GM10248 (cell line): ENCODE results near the gene MICU1.
"Not testable (repeated sequence)": the region's sequence is repeated elsewhere in the genome, so short reads cannot be mapped to it uniquely, and the experiment has no call there.

Source experiments
- CTCF ChIA-PET: fragments of 300-600 bp; sonication (Branson Sonifier 250); formaldehyde crosslinking; extraction: SDS; loops from one replicate; lab custom pipeline; 2021; ENCODE audit warnings: antibody characterized with exemption; lab: Yijun Ruan, JAX
- POLR2A ChIA-PET: fragments of 350-650 bp; sonication (Branson Sonifier 250); formaldehyde crosslinking; extraction: SDS; loops from one replicate; lab custom pipeline; 2020; ENCODE audit warnings: antibody characterized with exemption; lab: Yijun Ruan, JAX
- DNase-seq: peaks from one replicate; pipeline ENCODE4 v3.0.0; 2012; ENCODE audit errors: extremely low spot score
- TF ChIP-seq, protein P1 (sequence below): IDR thresholded peaks from 2 replicates; pipeline ENCODE4 v1.5.1; 2012; ENCODE audit warnings: mild to moderate bottlenecking, low read depth; ENCODE audit errors: extremely low read depth, missing control alignments, control extremely low read depth

MICU1 gene

DNA sequence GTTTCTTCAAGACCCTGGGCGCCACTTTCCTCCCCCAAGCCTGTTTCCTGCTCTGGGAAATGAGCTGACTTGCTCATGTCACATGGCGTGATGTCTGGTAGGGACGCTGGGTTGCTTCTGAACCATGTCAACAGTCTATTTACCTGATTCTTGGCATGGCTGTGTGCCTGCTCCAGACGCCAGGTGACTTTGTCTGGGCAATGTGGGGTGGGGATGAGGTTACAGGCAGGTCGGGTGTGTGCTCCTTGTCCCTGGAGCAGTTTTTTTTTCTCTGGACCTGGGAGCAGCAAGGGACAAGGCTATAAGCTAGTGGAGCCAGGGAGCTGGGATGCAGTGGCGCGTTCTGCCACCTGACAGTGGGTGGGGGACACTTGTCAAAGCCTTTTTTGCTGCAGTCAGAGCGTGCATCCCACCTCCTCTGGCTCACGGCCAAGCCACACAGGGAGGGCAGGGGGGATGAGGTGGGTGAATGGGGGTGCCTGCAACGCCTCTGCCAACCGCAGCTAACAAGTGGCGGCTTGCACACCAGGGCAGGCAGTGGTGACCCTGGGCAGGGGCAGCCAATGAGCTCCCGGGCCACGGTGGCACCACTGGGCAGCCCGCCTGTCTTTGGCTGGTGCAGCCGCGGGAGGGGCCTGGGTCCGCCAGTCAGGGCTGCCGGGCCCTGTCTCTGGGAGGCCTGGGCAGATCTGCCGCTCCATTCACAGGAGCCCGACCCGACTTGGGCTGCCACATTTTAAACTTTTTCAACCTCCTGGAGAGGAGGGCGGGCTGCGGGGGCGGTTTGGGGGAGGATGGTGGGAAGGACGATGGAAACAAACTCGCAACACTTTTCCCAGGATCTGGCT, 294.1 kb downstream of the MICU1 start:
- CTCF ChIA-PET = interaction anchor here (0.6 to 2.3 kb wide), 10 partner anchors 10 to 272 kb away, joined by 3 to 11 read pairs (median 3); no protein-coding TSS in a partner anchor
- TF ChIP-seq, protein P1, sequence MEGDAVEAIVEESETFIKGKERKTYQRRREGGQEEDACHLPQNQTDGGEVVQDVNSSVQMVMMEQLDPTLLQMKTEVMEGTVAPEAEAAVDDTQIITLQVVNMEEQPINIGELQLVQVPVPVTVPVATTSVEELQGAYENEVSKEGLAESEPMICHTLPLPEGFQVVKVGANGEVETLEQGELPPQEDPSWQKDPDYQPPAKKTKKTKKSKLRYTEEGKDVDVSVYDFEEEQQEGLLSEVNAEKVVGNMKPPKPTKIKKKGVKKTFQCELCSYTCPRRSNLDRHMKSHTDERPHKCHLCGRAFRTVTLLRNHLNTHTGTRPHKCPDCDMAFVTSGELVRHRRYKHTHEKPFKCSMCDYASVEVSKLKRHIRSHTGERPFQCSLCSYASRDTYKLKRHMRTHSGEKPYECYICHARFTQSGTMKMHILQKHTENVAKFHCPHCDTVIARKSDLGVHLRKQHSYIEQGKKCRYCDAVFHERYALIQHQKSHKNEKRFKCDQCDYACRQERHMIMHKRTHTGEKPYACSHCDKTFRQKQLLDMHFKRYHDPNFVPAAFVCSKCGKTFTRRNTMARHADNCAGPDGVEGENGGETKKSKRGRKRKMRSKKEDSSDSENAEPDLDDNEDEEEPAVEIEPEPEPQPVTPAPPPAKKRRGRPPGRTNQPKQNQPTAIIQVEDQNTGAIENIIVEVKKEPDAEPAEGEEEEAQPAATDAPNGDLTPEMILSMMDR = no peak
- peak; percentile 63 for DNase-seq
- POLR2A ChIA-PET = interaction anchor here (0.7 to 1.4 kb wide), 6 partner anchors 8 to 765 kb away, joined by 3 to 7 read pairs (median 3); partner anchors contain the start of genes DDIT4 and P4HA1

DNA sequence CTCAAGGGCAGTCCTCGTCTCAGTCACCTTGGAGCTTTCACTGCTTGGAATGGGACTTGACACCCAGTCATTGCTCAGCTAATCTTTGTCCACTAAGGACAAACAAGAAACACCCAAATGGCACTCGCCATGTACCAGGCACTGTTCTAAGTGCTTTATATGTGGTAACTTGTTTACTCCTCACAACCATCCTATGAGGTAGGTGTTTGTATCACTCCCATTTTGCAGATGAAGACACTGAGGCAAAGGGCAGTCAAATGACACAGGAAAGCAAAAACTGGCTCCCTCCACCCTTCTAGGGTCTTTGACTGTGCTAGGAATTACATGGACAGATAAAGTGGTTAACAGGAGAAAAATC, 295.8 kb downstream of the MICU1 start:
- ChIA-PET POLR2A (no interaction called here), CTCF (interaction anchor here (1.0 to 1.8 kb wide), 5 partner anchors 9 to 280 kb away, joined by 3 to 8 read pairs (median 4); no protein-coding TSS in a partner anchor)
- DNase-seq = no peak
- TF ChIP-seq, protein P1 = no peak

DNA sequence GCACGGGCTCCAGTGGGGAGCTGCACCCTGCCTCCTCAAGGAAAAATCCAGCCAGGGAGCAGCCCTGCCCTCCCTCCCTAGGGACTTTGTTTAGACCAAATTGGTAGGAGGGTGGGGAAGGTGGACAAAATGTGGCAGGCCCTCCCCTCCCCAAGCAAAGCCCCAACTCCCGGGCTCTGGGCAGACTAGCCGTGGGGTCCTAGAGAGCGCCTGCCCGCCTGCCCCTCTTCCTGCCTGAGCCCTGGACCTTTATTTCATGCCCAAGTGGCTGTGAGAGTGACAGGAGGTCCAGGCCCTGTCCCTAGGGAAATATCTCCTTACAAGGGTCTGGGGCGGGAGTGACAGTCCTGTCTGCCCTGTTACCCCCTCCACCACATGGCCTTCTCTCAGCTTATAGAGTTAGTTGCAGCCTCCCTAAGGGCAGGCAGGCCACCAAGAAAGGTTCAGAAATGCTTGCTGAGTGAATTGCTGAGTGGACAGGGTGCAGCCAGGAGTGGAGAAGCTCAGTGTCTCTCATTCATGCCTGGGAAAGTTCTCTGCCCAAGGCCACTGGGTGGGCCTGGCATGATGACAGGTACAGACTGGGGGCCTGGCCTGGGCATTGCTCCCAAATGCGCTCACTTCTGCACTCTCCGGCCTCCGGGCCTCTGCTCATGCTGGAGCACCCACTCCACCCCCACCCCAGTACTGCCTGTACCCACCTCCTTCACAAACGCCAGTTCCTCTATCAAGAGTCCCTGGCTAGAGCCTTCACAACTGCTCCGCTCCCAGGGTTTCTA, 296.4 kb downstream of the MICU1 start:
- CTCF ChIA-PET = interaction anchor here (1.1 to 1.5 kb wide), 2 partner anchors 9 to 54 kb away, joined by 4 to 8 read pairs; no protein-coding TSS in a partner anchor

DNA sequence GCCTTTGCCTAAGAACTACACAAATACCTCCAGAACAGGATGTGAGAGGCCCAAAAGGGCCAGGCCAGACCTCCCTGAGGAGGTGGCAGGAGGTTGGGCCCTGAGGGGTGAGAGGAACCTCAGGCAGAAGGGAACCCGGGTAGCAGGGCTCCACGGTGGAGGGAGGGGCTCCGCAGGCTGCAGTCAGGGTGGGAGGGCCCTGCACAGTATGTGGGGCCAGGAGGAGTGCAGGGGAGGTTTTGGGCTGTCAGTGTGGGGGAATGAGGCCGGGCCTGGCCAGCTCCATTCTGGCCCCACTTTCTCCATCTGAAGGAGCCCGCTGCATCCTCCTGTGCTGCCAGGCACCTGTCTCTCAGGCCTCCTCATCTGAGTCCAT, 297.1 kb downstream of the MICU1 start:
- DNase-seq = no peak
- ChIA-PET POLR2A (interaction anchor here (0.9 kb wide), 1 partner anchor 55 kb away, joined by 3 read pairs; the partner anchor contains the start of gene DDIT4), CTCF (interaction anchor here (1.1 to 3.0 kb wide), 4 partner anchors 9 to 81 kb away, joined by 4 to 14 read pairs (median 4); no protein-coding TSS in a partner anchor)
- TF ChIP-seq, protein P1 = no peak

More for the DNA sequence above, 296.4 kb downstream of the MICU1 start:
- POLR2A ChIA-PET = interaction anchor here (0.9 kb wide), 1 partner anchor 56 kb away, joined by 3 read pairs; the partner anchor contains the start of gene DDIT4
- DNase-seq = no peak
- TF ChIP-seq, protein P1 = no peak

DNA sequence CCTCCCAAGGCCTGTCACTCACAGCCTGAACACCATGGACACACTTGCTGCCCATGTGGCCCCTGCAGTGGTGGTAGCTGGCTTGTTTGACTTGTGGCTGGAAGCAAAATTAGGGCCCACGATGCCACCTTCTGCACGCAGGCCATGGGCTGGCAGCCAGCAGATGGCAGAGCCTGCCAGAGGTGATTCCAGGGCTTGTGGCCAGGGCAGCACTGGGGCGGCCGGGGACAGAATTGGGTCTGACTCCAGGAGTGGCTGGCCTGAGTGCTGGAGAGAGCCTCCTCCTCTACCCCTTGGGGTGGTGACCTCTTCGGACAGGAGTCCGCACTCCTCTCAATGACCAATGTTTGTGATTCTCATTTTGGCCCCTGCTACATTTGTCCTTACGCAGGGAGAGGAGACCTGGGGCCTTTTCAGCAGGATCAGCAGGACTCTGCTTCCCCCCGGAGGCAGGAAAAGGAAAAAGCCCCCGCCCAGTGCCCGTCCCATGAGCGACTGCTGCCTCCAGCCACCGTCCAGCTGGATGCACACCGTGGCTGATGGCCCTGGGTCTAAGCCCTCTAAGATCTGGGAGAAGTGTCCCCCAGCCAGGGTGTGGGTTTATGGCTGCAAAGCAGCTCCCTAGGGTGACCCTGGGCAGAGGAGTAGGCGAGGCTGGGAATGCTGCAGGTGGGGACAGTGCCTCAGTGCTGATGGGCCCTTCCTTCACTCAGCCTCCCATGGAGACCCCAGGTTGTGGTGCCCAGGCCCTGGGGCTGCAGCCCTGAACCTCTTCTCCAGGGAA, 297.6 kb downstream of the MICU1 start:
- no peak for DNase-seq
- TF ChIP-seq, protein P1 = peak; percentile 49
- CTCF ChIA-PET = interaction anchor here (1.0 to 3.0 kb wide), 8 partner anchors 9 to 432 kb away, joined by 3 to 14 read pairs (median 4); no protein-coding TSS in a partner anchor
- POLR2A ChIA-PET = no interaction called here

DNA sequence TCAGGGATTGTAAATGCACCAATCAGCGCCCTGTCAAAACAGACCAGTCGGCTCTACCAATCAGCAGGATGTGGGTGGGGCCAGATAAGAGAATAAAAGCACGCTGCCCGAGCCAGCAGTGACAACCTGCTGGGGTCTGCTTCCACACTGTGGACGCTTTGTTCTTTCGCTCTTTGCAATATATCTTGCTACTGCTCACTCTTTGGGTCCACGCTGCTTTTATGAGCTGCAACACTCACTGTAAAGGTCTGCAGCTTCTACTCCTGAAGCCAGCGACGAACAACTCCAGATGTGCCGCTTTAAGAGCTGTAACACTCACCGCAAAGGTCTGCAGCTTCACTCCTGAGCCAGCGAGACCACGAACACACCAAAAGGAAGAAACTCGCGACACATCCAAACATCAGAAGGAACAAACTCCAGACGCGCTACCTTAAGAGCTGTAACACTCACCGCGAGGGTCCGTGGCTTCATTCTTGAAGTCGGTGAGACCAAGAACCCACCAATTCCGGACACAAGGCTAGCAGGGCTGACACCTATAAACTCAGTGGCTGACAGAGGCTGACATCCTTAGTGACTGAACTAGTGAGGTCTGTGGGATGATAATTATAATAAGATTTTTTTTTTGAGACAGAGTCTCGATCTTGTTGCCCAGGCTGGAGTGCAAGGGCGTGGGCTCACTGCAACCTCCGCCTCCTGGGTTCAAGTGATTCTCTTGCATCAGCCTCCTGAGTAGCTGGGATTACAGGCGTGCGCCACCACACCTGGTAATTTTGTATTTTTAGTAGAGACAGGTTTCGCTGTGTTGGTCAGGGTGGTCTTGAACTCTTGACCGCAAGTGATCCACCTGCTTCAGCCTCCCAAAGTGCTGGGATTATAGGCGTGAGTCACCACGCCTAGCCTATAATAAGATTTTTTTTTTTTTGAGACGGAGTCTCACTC, 298.9 kb downstream of the MICU1 start:
- ChIA-PET CTCF (interaction anchor here (0.8 to 3.0 kb wide), 7 partner anchors 11 to 193 kb away, joined by 3 to 14 read pairs (median 4); no protein-coding TSS in a partner anchor), POLR2A (interaction anchor here (1.1 to 1.6 kb wide), 2 partner anchors 30 to 49 kb away, joined by 3 to 5 read pairs; no protein-coding TSS in a partner anchor)
- DNase-seq = not testable (repeated sequence)

DNA sequence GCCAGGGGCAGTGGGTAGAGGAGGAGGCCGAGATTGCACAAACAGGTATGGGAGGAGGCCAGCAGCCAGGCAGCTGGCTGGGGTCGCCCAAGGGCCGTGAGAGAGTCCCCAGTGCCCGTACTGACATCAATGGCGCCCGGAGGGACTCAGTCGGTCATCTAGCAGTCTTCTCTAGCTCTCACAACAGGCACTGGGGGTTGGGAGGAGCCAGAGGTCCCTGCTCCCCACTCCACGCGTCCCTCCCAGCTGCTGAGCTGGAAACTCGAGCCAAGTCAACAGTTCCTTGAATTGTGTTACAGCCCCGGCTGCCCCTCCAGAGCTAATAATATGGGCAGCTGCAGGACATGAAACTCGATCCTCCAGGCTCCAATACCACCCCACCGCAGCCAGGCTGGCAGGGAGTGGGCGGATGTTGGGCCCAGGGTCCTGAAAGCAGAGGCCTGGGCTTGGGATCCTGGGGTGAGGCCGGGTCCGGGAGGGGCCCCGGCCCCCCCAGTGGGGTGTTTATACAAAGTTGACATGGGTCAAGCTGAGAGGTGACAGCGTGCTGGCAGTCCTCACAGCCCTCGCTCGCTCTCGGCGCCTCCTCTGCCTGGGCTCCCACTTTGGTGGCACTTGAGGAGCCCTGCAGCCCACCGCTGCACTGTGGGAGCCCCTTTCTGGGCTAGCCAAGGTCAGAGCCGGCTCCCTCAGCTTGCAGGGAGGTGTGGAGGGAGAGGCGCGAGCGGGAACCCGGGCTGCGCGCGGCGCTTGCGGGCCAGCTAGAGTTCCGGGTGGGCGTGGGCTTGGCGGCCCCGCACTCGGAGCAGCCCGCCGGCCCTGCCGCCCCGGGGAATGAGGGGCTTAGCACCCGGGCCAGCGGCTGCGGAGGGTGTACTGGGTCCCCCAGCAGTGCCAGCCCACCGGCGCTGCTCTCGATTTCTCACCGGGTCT, 300.4 kb downstream of the MICU1 start:
- CTCF ChIA-PET = interaction anchor here (1.4 to 3.0 kb wide), 4 partner anchors 9 to 16 kb away, joined by 4 to 14 read pairs (median 8); no protein-coding TSS in a partner anchor
- POLR2A ChIA-PET = interaction anchor here (1.1 to 1.6 kb wide), 2 partner anchors 28 to 47 kb away, joined by 3 to 5 read pairs; no protein-coding TSS in a partner anchor
- DNase-seq = not testable (repeated sequence)
